ENCODE data around the gene SLC25A40.
A peak's percentile ranks its signal among the peaks of the same experiment; 100 is the strongest.
"Not testable (repeated sequence)": the region's sequence is repeated elsewhere in the genome, so short reads cannot be mapped to it uniquely, and the experiment has no call there.

Gene SLC25A40

GRCh38 chr7:87876040-87876868 is at the start of gene SLC25A40, which contains the start of gene DBF4:
Gene SLC25A40, minus strand, starts transcription at chr7:87876360. Its CDS starts 17,633 bp downstream, at chr7:87858727.
Gene DBF4, plus strand, starts transcription at chr7:87876493. Its CDS starts 240 bp downstream, at chr7:87876733.
- peak; percentile 93 for DNase-seq

GRCh38 chr7:87922759-87923395 is 46.7 kb upstream of the SLC25A40 start:
- DNase-seq: not testable (repeated sequence)

DNA sequence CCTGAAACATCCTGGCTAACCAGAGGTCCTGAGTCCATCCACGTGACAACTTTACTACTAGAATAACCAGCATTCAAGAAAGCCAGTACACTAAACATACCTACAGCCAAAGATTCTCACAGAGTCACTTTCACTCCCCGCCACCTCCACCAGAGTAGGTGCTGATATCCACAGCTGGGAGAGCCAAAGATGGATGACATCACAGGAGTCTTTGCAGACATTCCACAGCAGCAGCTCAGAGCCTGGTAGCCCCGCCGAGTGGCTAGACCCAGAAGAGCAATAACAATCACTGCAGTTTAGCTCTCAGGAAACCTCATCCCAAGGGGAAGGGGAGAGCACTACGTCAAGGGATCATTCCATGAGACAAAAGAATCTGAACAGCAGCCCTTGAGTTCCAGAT is 44.4 kb upstream of the SLC25A40 start:
- DNase-seq: no peak

DNA sequence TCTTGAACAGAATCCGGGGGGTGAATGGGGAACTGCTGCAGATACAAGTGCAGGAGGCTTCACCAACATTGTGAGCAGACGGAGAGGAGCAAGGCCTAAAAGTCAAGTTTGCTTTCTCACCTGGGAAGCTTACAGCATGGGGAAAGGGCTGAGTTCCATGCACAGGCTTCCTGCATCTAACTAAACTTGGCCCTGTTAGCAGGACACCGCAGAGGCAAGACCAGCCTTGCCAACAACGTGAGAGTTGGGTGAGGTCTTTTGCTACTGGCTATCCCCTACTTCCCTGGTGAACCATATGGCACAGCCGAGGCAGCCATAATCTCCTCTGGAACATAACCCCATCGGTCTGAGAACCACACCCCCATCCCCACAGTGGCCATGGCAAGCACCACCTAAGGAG is 43.7 kb upstream of the SLC25A40 start:
- DNase-seq: no peak

- DNase-seq: no peak
These were observed 42.6 kb upstream of the SLC25A40 start for GRCh38 chr7:87918740-87919139.

GRCh38 chr7:87912121-87912520 is 36.0 kb upstream of the SLC25A40 start:
- no peak for DNase-seq

- not testable (repeated sequence) for DNase-seq
These were observed 32.7 kb upstream of the SLC25A40 start for GRCh38 chr7:87908814-87909213.

- not testable (repeated sequence) for DNase-seq
These were observed 31.2 kb upstream of the SLC25A40 start for GRCh38 chr7:87907136-87907906.

GRCh38 chr7:87899255-87899654 is 23.1 kb upstream of the SLC25A40 start:
- DNase-seq: no peak

DNA sequence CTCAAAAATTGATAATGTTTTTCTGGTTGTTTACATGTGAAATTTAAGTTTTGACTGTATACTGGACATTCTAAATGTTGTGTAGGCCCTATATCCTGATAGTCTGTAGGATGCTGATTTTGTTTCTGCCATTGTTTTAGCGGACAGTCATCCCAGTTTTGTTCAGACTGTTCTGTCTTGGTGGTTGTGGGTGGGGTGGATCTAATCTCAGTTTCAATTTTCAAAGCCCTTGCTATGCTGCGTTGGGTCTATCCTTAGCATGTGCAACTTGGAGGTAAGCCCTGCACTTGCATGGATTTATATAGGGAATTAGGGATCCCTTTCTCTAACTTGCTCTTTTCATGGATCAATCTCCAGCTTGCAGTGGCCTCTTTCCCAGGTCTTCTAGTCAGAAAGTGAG is 19.2 kb upstream of the SLC25A40 start:
- DNase-seq: no peak

DNA sequence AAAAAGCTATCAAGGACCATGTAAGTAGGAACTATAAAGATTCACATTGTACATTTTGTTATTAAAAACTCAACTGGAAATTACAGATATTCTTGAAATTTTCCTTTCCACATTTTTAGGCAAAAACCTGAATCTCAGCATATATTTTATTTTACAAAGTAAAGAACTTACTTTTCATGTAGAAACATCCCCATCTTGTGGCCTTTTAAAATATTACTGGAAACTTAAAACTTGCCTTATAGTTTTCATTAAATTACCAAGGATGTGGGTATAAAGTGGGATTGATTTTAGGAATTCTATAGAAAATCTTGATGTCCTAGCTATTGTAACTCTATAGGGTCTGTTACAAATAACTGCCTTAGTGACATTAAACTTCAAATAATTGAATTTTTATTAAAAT is 10.7 kb upstream of the SLC25A40 start:
- no peak for DNase-seq

DNA sequence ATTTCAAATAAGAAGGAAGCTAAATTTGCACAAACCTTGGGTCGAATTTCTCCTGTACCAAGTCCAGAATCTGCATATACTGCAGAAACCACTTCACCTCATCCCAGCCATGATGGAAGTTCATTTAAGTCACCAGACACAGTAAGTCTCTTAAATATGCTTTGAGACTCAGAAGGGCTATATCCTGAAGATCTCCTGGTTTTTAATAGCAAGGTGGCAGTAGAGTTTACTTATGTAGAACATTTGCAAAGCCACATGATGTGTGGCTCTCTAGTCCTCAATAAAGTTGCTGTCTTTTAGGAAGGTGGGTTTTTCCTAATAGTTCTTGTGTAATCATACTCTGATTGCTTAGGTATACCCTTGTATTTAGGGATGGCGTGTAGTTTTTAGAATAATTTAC is 8.9 kb upstream of the SLC25A40 start:
- DNase-seq: no peak

DNA sequence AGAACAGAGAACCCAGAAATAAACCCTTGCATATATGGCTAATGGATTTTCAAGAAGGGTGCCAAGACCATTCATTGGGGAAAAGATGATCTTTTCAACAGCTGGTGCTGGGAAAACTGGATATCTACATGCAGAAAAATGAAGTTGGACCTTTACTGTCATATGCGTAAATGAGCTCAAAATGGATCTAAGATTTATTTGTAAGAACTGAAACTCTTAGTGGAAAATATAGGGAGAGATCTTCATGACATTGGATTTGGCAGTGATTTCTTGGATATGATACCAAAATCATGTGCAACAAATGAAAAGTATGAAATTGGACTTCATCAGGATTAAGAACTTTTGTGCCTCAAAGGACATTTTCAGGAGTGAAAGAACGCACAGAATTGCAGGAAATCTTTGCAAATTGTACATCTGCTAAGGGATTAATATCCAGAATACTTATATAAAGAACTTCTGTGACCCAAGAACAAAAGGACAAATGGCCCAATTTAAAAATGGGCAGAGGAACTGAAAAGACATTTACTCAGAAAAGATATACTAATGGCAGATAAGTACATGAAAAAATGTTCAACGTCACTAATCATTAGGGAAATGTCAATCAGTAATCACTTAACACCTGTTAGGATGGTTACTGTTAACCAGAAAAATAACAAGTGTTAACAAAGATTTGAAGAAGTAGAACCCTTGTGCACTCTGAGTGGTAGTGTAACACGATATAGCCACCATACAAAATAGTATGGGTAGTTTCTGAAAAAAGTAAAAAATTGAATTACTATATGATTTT is 6.2 kb upstream of the SLC25A40 start:
- no peak for DNase-seq

DNA sequence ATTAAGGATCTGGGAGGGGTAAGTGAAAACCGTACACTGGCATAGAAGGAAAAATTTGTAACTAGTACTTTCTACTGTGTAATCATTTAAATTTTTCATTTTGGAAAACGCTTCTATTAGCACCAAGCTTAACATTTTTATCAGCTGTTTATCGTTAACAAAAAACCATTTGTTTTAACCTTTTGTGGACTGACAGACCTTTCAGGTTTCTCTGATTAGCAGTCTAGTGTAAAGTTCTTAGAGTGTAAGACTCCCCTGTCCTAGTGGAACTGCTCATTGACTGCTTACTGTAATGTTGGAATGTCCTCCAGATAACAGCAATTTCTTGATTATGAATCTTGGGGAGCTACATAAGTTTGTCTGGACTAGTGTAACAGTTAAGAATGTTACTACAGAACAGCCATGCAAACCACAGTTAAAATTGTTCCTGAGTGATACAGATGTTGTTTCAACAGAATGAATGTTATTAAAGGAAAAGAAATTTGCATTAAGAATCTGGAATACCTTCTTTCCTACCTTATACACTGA is 2.1 kb upstream of the SLC25A40 start:
- no peak for DNase-seq

DNA sequence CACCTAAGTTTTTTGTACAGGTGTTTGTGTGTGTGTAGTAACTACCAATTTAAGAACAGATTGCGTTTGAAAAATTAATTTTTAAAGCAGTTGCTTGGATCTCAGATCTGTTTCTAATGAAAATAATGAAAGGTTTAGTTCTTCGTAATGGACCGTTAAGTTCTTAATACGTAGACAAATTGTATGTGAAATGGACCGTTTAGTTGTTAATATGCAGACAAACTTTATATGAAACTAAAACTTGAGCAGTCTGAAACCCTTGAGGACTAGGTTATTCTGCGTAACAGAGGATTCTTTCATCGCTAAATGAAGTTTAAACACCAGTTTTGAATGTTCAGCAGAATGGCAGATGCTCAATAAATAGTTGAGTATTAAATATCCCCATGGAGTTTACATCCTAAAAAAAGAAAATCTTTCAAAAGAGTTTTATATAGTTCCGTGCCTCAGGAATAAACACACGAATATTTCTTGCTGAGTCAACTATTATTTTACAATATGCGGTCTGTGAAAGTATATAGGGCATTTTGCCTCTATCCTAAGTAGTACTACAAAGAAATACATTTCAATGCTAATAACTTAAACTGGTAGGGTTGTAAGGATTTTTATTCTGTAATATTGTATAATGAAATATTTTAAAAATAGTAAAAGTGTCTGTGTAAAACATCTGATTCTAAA is 1.3 kb upstream of the SLC25A40 start:
- no peak for DNase-seq

DNA sequence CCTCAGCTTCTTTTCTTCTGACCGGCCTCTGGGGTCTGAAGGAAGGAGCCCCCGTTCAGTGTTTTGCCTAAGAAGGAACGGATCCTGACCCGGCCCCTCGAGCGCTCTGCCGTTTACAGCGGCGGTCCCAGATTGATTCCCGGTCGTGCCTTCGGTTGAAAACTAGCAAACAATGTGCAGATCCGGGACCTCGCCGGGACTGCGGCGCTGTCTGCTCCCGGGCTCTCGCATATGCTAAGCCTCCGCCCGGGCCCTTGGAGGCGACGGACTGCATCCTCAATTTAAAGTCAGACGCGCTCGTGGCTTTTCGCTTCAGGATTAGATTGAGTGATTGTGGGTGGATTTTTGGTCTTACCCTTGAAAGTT is 692 bp upstream of the SLC25A40 start:
- peak; percentile 43 to 55 for DNase-seq

- peak; percentile 23 to 46 for DNase-seq
These were observed 765 bp downstream of the SLC25A40 start for GRCh38 chr7:87875151-87876039.

DNA sequence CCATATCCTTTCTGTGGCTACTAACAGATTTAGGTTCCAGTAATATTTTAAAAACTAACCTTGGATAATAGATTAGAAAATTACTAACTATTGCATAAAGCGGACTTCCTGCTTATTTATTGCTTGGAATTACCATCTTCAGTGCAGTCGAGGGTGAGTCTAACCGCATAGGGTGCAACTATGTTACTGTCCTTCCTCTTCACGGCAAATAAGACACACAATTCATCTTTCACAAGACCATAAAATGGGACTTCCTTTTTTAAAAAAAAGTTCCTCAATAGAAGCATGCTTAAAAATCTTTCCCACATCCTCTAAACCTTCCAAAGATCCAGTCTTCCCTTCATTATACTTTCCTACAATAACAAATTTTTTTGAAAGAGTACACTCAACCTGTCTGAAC is 2.1 kb downstream of the SLC25A40 start:
- no peak for DNase-seq

DNA sequence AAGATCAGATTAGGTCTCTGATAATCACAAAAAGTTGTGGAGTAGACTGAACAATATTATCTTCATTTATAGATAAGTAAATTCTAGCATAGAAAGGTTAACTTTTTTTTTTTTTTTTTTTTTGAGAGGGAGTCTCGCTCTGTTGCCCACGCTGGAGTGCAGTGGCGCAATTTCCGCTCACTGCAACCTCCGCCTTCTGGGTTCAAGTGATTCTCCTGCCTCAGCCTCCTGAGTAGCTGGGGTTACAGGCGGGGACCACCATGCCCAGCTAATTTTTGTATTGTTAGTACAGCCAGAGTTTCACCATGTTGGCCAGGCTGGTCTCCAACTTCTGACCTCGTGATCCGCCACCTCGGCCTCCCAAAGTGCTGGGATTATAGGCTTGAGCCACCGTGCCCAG is 2.8 kb downstream of the SLC25A40 start:
- not testable (repeated sequence) for DNase-seq

- DNase-seq: no peak
These were observed 3.8 kb downstream of the SLC25A40 start for GRCh38 chr7:87872346-87872745.

- DNase-seq: no peak
These were observed 5.7 kb downstream of the SLC25A40 start for GRCh38 chr7:87870471-87870870.

All from SHP77 (cell line).